Measurements from ENCODE around the gene TH.

DNA sequence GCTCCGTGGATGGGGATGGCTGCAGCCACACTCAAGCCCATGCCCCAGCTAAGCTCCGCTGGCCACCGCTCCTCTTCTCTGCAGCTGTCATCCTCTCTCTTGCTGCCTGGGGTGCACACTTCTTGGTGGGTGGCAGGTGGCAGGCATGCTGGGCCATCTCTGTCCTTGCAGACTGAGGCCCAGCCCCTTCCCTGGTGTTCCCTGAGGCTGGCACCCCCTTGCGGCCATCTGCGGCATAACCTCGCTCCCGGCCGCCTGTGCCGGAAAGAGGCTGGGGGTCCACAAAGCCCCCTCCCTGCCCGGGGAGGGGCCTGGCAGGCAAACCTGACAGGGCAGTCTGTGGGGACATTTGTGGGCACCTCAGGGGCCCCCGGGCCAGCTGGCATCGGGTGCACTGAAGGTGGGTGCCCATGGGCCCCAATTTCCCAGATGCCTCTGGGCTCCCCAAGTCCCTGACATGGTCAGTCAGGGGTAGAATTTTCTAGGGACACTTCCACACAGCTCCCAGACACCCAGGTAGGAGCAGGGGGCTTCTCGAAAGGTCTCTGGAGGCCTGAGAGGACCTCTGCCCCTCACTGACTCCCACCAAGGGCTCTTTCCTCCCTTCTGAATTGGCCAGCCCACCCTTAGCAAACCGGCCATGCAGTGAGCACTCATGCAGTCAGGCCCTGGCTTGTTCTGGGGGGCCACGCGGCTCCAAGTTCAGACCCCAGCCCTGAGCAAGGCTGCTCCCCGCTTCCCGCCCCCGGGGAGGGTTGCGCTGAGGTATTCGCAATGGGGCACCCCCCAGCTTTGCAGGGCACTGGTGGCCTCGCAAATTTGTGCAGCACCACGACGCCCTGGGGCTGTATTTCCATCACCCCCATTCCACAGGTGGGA lies 23.5 kb upstream of the TH start:
- peak; percentile 48 to 80 (median 53) for TF ChIP-seq CTCF (IDR thresholded peaks at IDR 0.05)
- TF ChIP-seq POLR2A (IDR thresholded peaks at IDR 0.05; ENCODE audit: low read depth), result no peak
- no peak for TF ChIP-seq EP300 (IDR thresholded peaks at IDR 0.05)
